ENCODE data around the gene DMD. TPM values are rescaled to one million over a fixed set of nuclear protein-coding genes. Genes with fewer than 3 reads are reported as not detected.

DMD gene
- total RNA-seq, 1 donor from 2014 or later = 22.2 TPM

DNA sequence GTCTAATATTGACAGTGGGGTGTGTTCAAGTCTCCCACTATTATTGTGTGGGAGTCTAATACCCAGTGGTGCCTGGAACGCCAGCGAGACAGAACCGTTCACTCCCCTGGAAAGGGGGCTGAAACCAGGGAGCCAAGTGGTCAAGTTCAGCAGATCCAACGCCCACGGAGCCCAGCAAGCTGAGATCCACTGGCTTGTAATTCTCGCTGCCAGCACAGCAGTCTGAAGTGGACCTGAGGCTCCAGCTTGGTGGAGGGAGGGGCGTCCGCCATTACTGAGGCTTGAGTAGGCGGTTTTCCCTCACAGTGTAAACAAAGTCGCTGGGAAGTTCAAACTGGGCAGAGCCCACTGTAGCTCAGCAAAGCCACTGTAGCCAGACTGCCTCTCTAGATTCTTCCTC, 407.3 kb downstream of the DMD start:
- H4K20me1 ChIP-seq (ENCODE audit: insufficient read depth, low read length) = no peaks in the 10 kb centered on the region
- no peaks in the 10 kb centered on the region for H3K9me3 ChIP-seq (ENCODE audit: insufficient read depth, low read depth, low read length)
- Mint-ChIP-seq H3K4me3 (ENCODE audit: unreplicated experiment) (no peak overlapping the region), H3K4me1 (ENCODE audit: low read depth, unreplicated experiment) (no peaks in the 10 kb centered on the region), H3K27me3 (ENCODE audit: low read depth, unreplicated experiment) (no peaks in the 10 kb centered on the region), H3K27ac (ENCODE audit: unreplicated experiment) (no peak overlapping the region), H3K36me3 (ENCODE audit: low read depth, unreplicated experiment) (no peaks in the 10 kb centered on the region), H3K9me3 (ENCODE audit: unreplicated experiment) (peaks cover 3% of the 10 kb centered on the region)
- H3K4me2 ChIP-seq (ENCODE audit: low read length) = no peak overlapping the region
- H3K27ac ChIP-seq (ENCODE audit: low read depth, low read length) = no peak overlapping the region
- FAIRE-seq = no peak
- H3K9ac ChIP-seq (ENCODE audit: low read length) = no peak overlapping the region
- no peak overlapping the region for H2AFZ ChIP-seq (ENCODE audit: low read depth, low read length)
- no peaks in the 10 kb centered on the region for H3K79me2 ChIP-seq (ENCODE audit: insufficient read depth, low read length)
- no peak for DNase-seq (ENCODE audit: low read depth)
- H3K27me3 ChIP-seq (ENCODE audit: insufficient read depth, low read length) = no peaks in the 10 kb centered on the region
- H3K36me3 ChIP-seq (ENCODE audit: insufficient read depth, low read length) = no peaks in the 10 kb centered on the region
- TF ChIP-seq, protein P1, sequence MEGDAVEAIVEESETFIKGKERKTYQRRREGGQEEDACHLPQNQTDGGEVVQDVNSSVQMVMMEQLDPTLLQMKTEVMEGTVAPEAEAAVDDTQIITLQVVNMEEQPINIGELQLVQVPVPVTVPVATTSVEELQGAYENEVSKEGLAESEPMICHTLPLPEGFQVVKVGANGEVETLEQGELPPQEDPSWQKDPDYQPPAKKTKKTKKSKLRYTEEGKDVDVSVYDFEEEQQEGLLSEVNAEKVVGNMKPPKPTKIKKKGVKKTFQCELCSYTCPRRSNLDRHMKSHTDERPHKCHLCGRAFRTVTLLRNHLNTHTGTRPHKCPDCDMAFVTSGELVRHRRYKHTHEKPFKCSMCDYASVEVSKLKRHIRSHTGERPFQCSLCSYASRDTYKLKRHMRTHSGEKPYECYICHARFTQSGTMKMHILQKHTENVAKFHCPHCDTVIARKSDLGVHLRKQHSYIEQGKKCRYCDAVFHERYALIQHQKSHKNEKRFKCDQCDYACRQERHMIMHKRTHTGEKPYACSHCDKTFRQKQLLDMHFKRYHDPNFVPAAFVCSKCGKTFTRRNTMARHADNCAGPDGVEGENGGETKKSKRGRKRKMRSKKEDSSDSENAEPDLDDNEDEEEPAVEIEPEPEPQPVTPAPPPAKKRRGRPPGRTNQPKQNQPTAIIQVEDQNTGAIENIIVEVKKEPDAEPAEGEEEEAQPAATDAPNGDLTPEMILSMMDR (IDR thresholded peaks at IDR 0.05; ENCODE audit: insufficient read depth, low read depth, low read length) = no peak
- TF ChIP-seq EZH2 (IDR thresholded peaks at IDR 0.05; ENCODE audit: insufficient read depth, low read length) = no peak
- no peaks in the 10 kb centered on the region for H3K4me1 ChIP-seq (ENCODE audit: insufficient read depth, low read length)
- no peak overlapping the region for H3K4me3 ChIP-seq (ENCODE audit: insufficient read depth, low read depth, low read length)

DNA sequence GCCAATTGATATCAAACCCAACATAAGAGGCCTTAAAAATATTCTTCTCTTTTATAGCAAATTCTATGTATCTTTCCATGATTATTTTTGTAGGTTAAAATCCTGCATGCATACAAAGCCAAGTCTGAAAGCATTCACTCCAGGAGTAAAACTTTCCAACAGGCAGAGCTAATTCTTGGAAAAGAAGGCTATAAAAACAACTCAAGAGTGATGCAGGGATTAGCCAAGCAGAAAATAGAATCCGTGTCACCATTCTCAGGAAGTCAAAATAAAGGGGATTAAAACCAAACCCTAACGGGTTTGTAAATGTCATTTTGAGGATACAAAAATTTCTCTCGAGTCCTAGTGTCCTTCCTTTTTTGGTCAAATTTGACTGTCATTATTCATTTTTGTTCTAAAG, 412.4 kb downstream of the DMD start:
- no peaks in the 10 kb centered on the region for H3K4me1 ChIP-seq (ENCODE audit: insufficient read depth, low read length)
- H3K79me2 ChIP-seq (ENCODE audit: insufficient read depth, low read length) = no peaks in the 10 kb centered on the region
- H3K27me3 ChIP-seq (ENCODE audit: insufficient read depth, low read length) = no peaks in the 10 kb centered on the region
- no peaks in the 10 kb centered on the region for H3K4me1 Mint-ChIP-seq (ENCODE audit: low read depth, unreplicated experiment)
- H3K9ac ChIP-seq (ENCODE audit: low read length) = no peak overlapping the region
- H3K27ac ChIP-seq (ENCODE audit: low read depth, low read length) = no peak overlapping the region
- no peak overlapping the region for H3K4me3 ChIP-seq (ENCODE audit: insufficient read depth, low read depth, low read length)
- no peaks in the 10 kb centered on the region for H3K36me3 ChIP-seq (ENCODE audit: insufficient read depth, low read length)
- peaks cover 3% of the 10 kb centered on the region for H3K9me3 Mint-ChIP-seq (ENCODE audit: unreplicated experiment)
- no peak overlapping the region for H2AFZ ChIP-seq (ENCODE audit: low read depth, low read length)
- H3K9me3 ChIP-seq (ENCODE audit: insufficient read depth, low read depth, low read length) = no peaks in the 10 kb centered on the region
- DNase-seq (ENCODE audit: low read depth) (no peak), FAIRE-seq (peak; percentile 62)
- H3K27ac Mint-ChIP-seq (ENCODE audit: unreplicated experiment) = no peak overlapping the region
- no peak for TF ChIP-seq EZH2 (IDR thresholded peaks at IDR 0.05; ENCODE audit: insufficient read depth, low read length)
- TF ChIP-seq, protein P1 (IDR thresholded peaks at IDR 0.05; ENCODE audit: insufficient read depth, low read depth, low read length) = no peak
- H3K4me3 Mint-ChIP-seq (ENCODE audit: unreplicated experiment) = no peak overlapping the region
- H3K4me2 ChIP-seq (ENCODE audit: low read length) = no peak overlapping the region
- no peaks in the 10 kb centered on the region for H3K27me3 Mint-ChIP-seq (ENCODE audit: low read depth, unreplicated experiment)
- H3K36me3 Mint-ChIP-seq (ENCODE audit: low read depth, unreplicated experiment) = no peaks in the 10 kb centered on the region
- H4K20me1 ChIP-seq (ENCODE audit: insufficient read depth, low read length) = no peaks in the 10 kb centered on the region

DNA sequence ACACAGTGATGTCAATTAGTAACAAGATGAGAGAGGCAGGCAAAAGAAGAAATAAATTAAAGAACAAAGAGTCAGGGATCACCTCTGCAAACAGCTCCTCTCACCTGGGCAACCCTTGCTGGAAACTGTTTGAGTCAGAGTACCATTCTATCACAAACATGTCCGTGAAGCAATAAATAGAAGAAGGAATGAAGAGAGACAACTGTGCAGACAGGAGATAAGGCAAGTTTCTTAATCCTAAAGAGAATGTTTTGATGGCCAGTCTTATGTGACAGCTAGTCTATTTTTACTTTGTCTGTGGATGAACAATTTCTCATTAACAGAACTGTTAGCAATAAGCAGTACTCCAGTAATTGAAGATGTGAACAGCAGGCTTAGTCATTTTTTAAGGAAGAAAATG, 422.4 kb downstream of the DMD start:
- Mint-ChIP-seq H3K9me3 (ENCODE audit: unreplicated experiment) (no peaks in the 10 kb centered on the region), H3K4me1 (ENCODE audit: low read depth, unreplicated experiment) (no peaks in the 10 kb centered on the region), H3K27me3 (ENCODE audit: low read depth, unreplicated experiment) (no peaks in the 10 kb centered on the region), H3K36me3 (ENCODE audit: low read depth, unreplicated experiment) (no peaks in the 10 kb centered on the region), H3K4me3 (ENCODE audit: unreplicated experiment) (no peak overlapping the region), H3K27ac (ENCODE audit: unreplicated experiment) (no peak overlapping the region)
- Histone ChIP-seq H3K4me2 (ENCODE audit: low read length) (no peak overlapping the region), H3K27me3 (ENCODE audit: insufficient read depth, low read length) (no peaks in the 10 kb centered on the region), H3K9me3 (ENCODE audit: insufficient read depth, low read depth, low read length) (no peaks in the 10 kb centered on the region), H3K4me3 (ENCODE audit: insufficient read depth, low read depth, low read length) (no peak overlapping the region), H4K20me1 (ENCODE audit: insufficient read depth, low read length) (no peaks in the 10 kb centered on the region), H3K27ac (ENCODE audit: low read depth, low read length) (no peak overlapping the region), H2AFZ (ENCODE audit: low read depth, low read length) (no peak overlapping the region), H3K36me3 (ENCODE audit: insufficient read depth, low read length) (no peaks in the 10 kb centered on the region), H3K4me1 (ENCODE audit: insufficient read depth, low read length) (no peaks in the 10 kb centered on the region), H3K9ac (ENCODE audit: low read length) (no peak overlapping the region), H3K79me2 (ENCODE audit: insufficient read depth, low read length) (no peaks in the 10 kb centered on the region)
- TF ChIP-seq, protein P1 (IDR thresholded peaks at IDR 0.05; ENCODE audit: insufficient read depth, low read depth, low read length) = no peak
- no peak for TF ChIP-seq EZH2 (IDR thresholded peaks at IDR 0.05; ENCODE audit: insufficient read depth, low read length)
- DNase-seq (ENCODE audit: low read depth) = no peak
- no peak for FAIRE-seq

All from astrocyte (in vitro differentiated cells and primary cell).